ENCODE results near the gene STK39. TPM values are rescaled to one million over a fixed set of nuclear protein-coding genes. Genes with fewer than 3 reads are reported as not detected.

Gene STK39
- total RNA-seq, 1 experiment from 2014 or later, result 22.1 TPM

DNA sequence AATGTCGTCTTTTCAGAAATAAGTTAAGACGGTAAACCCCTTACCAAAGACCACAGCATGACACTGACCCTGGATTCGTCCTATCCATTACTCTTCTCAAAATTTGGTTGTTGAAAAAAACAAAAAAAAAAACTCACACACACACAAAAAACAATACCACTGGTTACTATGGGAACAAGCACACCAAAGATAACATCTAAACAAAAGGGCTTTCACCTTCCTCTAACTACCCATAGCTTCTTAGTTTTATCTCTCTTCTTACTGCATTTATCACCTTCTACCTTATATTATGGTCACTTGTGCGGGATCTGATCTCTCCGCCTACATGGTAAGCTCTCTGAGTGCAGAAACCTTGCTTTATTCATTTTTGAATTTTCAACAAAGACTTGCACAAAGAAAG, 192.7 kb downstream of the STK39 start:
- no peak overlapping the region for H3K18ac ChIP-seq (ENCODE audit: insufficient read length, low read depth, low read length)
- H3K4me3 Mint-ChIP-seq, result no peak overlapping the region
- no peak overlapping the region for H2BK120ac ChIP-seq (ENCODE audit: low read depth, low read length, poor library complexity, severe bottlenecking)
- no peak overlapping the region for H3K23ac ChIP-seq (ENCODE audit: insufficient read length, low read depth, low read length)
- H3K9me3 Mint-ChIP-seq, result no peaks in the 10 kb centered on the region
- H3K79me2 ChIP-seq (ENCODE audit: insufficient read depth, low read length), result no peaks in the 10 kb centered on the region
- H3T11ph ChIP-seq (ENCODE audit: low read length), result no peak overlapping the region
- H3K4me1 Mint-ChIP-seq, result peaks cover 13 to 25% of the 10 kb centered on the region in 2 experiments
- no peak overlapping the region for H2BK5ac ChIP-seq (ENCODE audit: insufficient read length, low read length)
- H2BK15ac ChIP-seq (ENCODE audit: low read depth, low read length), result no peak overlapping the region
- no peak overlapping the region for H3K4me2 ChIP-seq (ENCODE audit: insufficient read depth, insufficient read length, low read length)
- H2AK5ac ChIP-seq (ENCODE audit: insufficient read length, low read length), result no peak overlapping the region
- no peak overlapping the region for H2AFZ ChIP-seq (ENCODE audit: low read length)
- no peak overlapping the region for H3K14ac ChIP-seq (ENCODE audit: insufficient read depth, low read length)
- no peak for DNase-seq
- no peak overlapping the region for H3K27ac ChIP-seq (ENCODE audit: insufficient read length, low read depth, low read length)
- H3K23me2 ChIP-seq (ENCODE audit: insufficient read length, low read depth, low read length, poor library complexity, severe bottlenecking), result no peaks in the 10 kb centered on the region
- H4K5ac ChIP-seq (ENCODE audit: insufficient read length, low read depth, low read length), result no peak overlapping the region
- H3K79me1 ChIP-seq (ENCODE audit: insufficient read depth, low read depth, low read length, poor library complexity, severe bottlenecking), result no peaks in the 10 kb centered on the region
- no peaks in the 10 kb centered on the region; the same call in 1 of the 2 replicates for H3K27me3 ChIP-seq (ENCODE audit: insufficient read depth, low read length)
- H2BK20ac ChIP-seq (ENCODE audit: low read depth, low read length, poor library complexity, severe bottlenecking), result no peak overlapping the region
- WGBS (ENCODE audit: extremely low coverage, insufficient read length, low lambda C conversion rate), result no CpG with 5 or more reads among the region's 5 CpGs
- H3K4ac ChIP-seq (ENCODE audit: low read depth, low read length), result no peak overlapping the region; the same call in 1 of the 2 replicates
- H2BK12ac ChIP-seq (ENCODE audit: insufficient read length, low read depth, low read length), result no peak overlapping the region
- H4K91ac ChIP-seq (ENCODE audit: insufficient read length, low read depth, low read length), result no peak overlapping the region
- H3K56ac ChIP-seq (ENCODE audit: insufficient read length, low read depth, low read length), result no peak overlapping the region
- H4K8ac ChIP-seq (replicated peaks; ENCODE audit: insufficient read length, low read depth, low read length), result no peak overlapping the region
- TF ChIP-seq CTCF (conservative IDR thresholded peaks at IDR 0.05), result no peak
- no peaks in the 10 kb centered on the region for H3K4me1 ChIP-seq (ENCODE audit: insufficient read depth, low read length)
- no peaks in the 10 kb centered on the region for H3K36me3 Mint-ChIP-seq (ENCODE audit: insufficient read depth in 1 of 3, low read depth in 3 of 3)
- no peaks in the 10 kb centered on the region for H3K27me3 Mint-ChIP-seq (ENCODE audit: low read depth)
- 0 out of 7 replicates have a peak overlapping the region, but pooled peaks of 1 of the 3 experiments have one; percentile 17 for H3K27ac Mint-ChIP-seq
- no peaks in the 10 kb centered on the region for H3K9me3 ChIP-seq (ENCODE audit: control insufficient read depth, low read depth, low read length)
- no peak overlapping the region for H3K9ac ChIP-seq (ENCODE audit: extremely low read depth, insufficient read length, low read length)
- no peaks in the 10 kb centered on the region for H4K20me1 ChIP-seq (ENCODE audit: control insufficient read depth, insufficient read depth, insufficient read length)
